Neural cell (in vitro differentiated cells): ENCODE data around the gene HIVEP3.

Source experiments
- CTCF ChIP-seq: fragments of 450-650 bp; IDR thresholded peaks from 2 replicates; pipeline ENCODE4 v1.5.1; 2014; ENCODE audit warnings: antibody characterized with exemption, mild to moderate bottlenecking, moderate library complexity; ENCODE audit not compliant: poor library complexity, severe bottlenecking
- EP300 ChIP-seq: fragments of 450-650 bp; conservative IDR thresholded peaks from 2 replicates; pipeline ENCODE4 v1.6.1; 2014; ENCODE audit warnings: antibody characterized with exemption, mild to moderate bottlenecking, moderate library complexity; ENCODE audit not compliant: poor library complexity, severe bottlenecking
- EZH2 ChIP-seq: fragments of 200-600, 300-800 bp; shearing (Covaris generic), sonication (generic); IDR thresholded peaks from 2 replicates; pipeline ENCODE4 v1.6.1; 2014; ENCODE audit warnings: antibody characterized with exemption, low read length, borderline replicate concordance, mild to moderate bottlenecking; ENCODE audit not compliant: insufficient read depth, poor library complexity, severe bottlenecking
- MXI1 ChIP-seq: fragments of 450-650 bp; conservative IDR thresholded peaks from 2 replicates; pipeline ENCODE4 v1.6.1; 2014; ENCODE audit warnings: antibody characterized with exemption, mild to moderate bottlenecking; ENCODE audit not compliant: poor library complexity, severe bottlenecking
- POLR2AphosphoS5 ChIP-seq: IDR thresholded peaks from 2 replicates; pipeline ENCODE4 v1.6.1; 2012
- RAD21 ChIP-seq: fragments of 450-650 bp; conservative IDR thresholded peaks from 2 replicates; pipeline ENCODE4 v1.6.1; 2014; ENCODE audit warnings: antibody characterized with exemption, mild to moderate bottlenecking, moderate library complexity
- REST ChIP-seq: IDR thresholded peaks from 2 replicates; pipeline ENCODE4 v1.6.1; 2012; ENCODE audit warnings: borderline replicate concordance

GRCh38 chr1:41743366-41743765, 175.4 kb downstream of the HIVEP3 start:
- TF ChIP-seq CTCF: no peak
- no peak for TF ChIP-seq REST
- no peak for TF ChIP-seq POLR2AphosphoS5
- no peak for TF ChIP-seq RAD21
- no peak for TF ChIP-seq MXI1
- TF ChIP-seq EP300: no peak
- no peak for TF ChIP-seq EZH2
